HG03575 (cell line): ENCODE data around the gene OR5K2.

Experiments
- ATAC-seq: cut with Tn5 transposase; IDR thresholded peaks from one replicate; pipeline ENCODE4 v1.9.1; 2021; ENCODE audit not compliant: unreplicated experiment, insufficient number of reproducible peaks, low FRiP score; ENCODE audit errors: extremely low read depth

Gene OR5K2

DNA sequence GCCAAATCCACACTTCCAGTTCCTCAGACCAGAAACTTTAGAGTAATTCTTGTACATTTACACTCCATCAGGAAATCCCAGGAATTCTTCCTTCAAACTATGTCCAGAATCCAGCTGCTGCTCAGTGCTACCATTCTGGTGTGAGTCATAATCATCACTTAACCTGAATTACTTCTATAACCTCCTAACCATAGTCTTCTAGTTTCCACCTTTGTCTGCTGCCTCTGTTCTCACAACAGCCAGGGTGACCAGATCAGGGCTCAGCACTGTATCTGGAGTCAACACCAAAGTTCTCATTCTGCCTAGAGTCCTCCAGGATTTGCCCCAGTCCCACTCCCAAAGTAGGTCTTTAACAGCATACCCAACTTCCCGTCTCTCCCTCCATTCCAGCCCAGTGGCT lies 21.9 kb downstream of the OR5K2 start:
- no peak for ATAC-seq

DNA sequence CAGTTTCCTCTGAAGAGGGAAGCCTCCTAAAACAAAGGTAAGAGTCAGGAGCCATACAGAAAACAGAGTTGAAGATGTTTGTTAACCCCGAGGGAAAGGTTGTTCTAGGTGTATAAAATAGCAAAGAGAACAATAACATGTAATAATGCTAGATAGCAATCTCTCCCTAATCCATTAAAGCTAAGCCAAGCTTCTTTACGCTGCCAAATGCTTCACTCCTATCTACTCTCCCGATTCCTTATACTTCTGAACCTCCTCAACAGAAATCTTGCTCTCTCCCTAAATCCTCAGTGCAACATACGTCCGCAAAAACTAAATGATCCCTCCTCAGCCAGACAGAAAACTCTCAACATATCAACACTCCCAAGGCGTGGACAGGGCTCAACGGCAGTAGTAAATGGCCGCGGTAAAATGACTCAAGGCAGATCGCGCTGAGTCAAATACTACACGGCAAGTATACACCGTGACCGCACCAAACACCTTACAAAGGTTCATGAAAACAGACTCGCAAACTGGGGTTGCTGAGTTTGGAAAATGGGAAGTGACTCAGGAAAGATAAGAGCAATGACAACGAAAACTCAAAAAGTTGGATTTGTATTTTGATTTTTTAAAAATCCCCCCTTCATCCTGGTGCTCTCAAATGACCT lies 24.5 kb downstream of the OR5K2 start:
- ATAC-seq = peak; percentile 19

DNA sequence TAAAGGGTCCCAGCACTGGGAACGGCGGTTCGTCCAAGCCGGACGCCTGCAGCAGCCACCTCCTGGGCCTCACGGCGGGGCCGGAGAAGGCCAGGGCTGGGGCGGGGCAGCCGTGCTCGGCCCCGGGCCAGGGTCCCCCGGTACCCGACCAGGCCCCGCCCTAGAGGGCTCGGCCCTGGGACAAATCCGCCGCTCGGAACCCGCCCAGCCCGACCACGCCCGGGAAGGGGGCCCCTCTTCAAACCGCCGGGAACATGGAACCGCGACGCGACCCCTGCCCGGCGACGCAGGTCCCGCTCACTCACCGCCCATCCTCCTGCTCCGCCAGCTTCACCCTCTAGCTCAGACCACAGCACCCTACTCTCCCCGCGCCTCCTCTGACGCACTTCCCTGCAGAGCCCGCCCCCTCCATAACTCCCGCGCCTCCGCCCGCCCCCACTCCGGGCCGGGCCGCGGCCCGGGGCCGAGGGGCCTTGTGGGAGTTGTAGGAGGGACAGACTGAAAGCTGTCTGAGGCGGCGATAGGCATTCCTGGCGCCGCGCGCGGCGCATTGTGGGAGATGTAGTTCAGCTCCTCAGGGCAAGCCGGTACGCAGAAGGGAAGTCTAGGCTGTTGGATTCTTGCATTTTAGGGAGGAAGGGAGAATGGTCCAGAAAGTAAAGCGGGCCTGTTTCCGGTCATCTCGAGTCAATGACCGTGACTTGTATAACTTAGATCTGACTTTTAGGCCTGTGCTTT lies 25.2 kb downstream of the OR5K2 start, which contains the start of gene CLDND1:
CLDND1 (minus strand) TSS at position 359 of the 738 bp plus-strand sequence. CDS start 1,478 bp downstream, outside the sequence.
- peak; percentile 52 for ATAC-seq

DNA sequence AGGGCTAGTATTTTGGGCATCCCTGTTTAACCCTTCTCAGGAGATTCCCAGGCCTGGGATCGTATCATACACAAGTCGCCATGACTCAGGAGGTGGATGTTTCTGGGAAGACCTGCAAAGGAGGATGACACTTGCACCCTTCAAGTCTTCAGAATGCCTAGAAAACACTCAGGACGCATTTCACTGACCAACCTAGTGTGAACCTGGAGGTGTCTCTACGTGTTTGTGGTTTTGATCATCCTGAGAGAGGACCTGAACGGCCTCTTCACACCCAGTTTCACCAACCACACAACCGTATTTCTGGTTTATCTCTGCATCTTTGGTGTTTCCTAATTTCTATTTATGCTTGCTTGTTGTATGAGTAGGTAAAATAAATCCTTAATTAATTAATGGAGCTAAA lies 28.0 kb downstream of the OR5K2 start:
- no peak for ATAC-seq

DNA sequence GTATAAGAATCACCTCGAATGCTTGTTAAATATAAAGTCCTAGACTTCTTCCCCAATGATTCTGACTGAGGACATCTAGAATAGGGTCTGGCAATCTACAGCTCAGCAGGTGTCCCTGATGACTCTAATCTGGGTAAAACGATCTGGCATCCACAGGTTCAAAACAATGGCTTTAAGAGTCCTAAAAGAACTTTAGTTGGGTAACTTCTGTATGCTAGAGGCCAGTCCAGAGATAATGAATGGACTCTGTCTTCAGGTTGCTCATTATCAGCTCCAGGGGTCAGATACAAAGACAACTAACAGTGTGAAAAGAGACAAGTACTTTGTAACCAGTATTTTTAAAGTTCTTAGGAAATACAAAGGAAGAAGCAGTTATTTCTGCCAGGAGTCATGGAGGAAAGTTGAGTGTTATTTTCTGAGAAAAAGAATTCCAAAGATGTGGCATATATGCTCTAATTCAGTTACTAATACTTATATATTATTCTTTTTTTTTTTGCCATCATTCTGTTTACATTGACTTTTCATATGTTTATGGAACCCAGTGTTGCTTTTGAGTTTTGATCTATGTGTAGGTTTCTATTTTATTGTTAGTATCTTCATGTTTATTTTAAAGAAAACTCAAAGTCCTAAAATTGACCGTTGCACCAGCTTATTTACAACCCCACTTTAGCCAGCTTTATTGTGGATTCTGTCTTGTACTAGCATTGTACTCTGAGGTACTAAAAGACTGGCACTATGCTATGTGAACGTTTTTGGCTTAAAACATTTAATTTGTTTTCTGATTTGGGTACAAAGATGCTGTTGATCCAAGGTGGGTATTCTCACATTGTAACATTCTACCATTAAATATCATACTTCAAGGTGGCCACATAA lies 31.2 kb downstream of the OR5K2 start:
- no peak for ATAC-seq

DNA sequence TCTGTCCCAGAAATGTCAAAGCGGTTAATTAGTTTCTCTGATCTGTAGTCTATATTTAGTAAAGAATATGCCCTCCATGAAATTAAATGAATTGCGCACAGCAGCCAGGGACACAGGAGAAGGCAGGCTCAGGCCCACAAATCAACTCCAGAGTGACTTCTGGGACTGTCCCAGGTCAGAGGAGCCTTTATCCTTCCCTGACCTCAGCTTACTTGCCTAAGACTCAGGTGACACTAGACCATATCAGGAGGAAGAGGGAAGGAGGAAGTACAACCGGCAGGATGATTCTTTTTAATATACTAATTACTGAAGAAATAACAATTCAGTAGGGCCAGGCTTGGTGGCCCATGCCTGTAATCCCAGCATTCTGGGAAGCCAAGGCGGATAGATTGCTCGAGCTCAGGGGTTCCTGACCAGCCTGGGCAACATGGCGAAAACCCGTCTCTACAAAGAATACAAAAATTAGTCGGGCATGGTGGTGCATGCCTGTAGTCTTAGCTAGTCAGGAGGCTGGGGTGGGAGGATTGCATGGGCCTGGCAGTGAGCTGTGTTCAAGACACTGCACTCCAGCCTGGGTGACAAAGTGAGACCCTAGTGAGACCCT lies 32.5 kb downstream of the OR5K2 start:
- ATAC-seq = no peak

DNA sequence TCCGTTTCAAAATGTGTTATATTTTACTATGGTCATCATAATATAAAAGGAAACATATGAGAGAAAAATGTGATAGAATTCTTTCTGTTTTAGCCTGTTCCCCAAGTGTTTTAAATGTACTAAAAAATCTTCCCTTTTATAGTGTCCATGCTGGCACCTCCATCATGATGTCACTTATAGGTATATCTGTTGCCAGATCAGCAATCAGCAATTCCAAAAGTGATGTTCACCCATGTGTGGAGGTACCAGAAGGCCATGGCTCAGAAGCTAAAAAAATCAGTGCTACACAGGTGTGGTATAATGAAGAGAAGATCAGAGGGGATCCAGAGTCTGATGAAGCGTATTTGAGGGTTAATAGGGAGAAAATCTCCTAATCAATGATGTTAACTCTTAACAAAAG lies 33.2 kb downstream of the OR5K2 start:
- ATAC-seq = no peak

DNA sequence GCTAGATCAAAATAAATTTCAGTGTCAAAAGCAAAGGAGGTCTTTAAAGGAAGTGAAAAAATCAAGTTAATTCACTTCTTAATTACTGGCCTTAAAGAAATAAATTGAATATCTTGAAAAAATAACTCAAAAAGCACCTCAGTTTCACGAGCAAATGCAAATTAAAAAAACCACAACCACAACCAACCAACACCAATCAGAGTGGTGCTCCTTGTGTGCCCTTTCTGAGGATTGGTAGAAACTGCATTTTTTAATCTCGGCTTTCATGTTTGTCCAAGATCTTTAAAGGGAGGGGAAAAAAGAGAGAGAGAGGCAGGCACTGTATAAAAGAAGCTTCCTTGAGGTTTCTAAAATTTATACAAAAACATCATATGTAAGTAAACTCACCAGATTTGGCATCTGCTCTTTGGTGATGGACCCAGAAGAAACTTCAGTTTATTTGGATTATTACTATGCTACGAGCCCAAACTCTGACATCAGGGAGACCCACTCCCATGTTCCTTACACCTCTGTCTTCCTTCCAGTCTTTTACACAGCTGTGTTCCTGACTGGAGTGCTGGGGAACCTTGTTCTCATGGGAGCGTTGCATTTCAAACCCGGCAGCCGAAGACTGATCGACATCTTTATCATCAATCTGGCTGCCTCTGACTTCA lies 34.3 kb downstream of the OR5K2 start, which contains the start of gene GPR15:
GPR15 (plus strand) TSS at position 357 of the 653 bp plus-strand sequence; CDS start at position 413, 56 bp downstream.
- no peak for ATAC-seq

DNA sequence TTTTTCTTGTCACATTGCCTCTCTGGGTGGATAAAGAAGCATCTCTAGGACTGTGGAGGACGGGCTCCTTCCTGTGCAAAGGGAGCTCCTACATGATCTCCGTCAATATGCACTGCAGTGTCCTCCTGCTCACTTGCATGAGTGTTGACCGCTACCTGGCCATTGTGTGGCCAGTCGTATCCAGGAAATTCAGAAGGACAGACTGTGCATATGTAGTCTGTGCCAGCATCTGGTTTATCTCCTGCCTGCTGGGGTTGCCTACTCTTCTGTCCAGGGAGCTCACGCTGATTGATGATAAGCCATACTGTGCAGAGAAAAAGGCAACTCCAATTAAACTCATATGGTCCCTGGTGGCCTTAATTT lies 34.8 kb downstream of the OR5K2 start:
- no peak for ATAC-seq

DNA sequence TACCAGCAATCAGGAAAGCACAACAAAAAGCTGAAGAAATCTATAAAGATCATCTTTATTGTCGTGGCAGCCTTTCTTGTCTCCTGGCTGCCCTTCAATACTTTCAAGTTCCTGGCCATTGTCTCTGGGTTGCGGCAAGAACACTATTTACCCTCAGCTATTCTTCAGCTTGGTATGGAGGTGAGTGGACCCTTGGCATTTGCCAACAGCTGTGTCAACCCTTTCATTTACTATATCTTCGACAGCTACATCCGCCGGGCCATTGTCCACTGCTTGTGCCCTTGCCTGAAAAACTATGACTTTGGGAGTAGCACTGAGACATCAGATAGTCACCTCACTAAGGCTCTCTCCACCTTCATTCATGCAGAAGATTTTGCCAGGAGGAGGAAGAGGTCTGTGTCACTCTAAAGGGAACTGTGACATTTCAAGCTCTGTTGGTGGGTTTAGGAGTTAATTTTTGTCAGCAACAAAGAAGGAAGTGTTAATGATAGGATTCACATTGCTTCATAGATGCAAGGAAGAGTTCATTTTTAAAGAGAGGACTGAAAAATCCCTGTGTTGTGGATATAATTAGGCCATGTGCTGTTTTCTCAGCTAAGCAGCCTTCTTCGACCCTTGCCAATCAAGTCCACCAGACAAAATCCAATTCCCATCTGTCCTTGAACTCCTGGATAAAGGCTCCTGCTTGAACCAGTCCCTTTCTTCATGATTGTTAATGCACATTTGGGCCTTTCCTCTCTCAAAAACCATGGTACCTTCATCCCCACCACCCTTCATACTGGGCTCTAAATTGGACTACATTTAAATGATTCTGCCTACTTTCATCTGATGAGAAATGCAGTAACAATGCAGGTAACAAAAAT lies 35.5 kb downstream of the OR5K2 start:
- ATAC-seq = no peak

DNA sequence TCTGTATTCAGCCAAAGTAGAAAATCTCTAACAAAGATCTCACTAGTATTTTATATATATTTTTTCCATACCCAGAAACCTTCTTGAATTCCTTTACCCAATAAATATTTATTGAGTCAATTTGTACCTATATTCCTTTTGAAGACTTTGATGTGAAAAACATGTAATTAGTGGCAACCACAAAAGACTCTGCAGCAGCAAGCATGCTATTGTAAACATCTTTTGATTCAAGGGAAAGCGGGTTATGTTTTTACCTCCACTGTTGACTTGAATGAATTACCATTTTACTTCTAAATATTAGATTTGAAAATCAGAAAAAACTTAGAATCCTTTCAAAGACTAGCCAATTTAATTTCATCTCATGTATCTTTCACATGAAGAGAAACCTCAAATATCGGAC lies 36.7 kb downstream of the OR5K2 start:
- no peak for ATAC-seq

DNA sequence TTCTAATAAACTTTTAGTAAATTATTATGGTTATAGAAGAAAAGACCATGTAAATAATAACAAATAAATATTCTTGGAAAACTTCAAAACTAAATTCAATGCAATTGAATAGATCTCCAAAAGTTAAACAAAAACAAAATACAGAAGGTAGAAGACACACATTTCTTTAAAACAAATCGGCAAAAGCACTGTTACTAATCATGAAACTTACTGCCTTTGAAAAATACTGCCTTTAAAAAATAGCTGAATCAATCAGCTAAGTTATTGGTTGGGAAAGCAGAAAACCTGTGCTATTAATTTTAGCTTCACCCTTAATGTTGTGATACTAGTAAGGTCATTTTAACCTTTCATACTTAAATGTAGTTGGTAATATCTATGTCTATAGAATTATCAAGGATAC lies 37.3 kb downstream of the OR5K2 start:
- no peak for ATAC-seq

DNA sequence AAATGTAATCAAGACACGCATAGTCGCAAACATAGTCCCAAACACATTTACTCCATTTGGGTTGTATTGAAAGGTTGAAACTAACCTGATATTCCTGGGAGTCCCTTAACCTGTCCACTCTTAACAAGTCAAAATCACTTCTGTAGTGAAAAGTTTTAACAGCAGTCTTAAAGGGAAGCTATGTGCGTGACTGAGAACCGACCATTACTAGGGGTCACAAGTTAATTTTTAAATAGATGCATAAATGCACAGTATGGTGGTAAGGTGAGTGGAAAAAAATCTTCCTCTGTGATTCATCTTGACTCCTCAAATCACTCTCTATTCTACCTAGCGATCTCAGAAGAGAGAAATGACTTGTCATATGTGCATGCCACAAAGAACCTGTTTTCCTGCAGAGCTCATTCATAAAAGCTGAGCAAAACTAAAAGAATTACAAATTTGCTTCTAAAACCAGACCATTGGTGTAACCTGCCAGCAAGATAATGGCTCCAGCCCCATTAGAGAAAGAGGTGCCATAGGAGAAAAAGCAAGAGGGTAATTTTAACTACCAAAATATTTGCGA lies 39.1 kb downstream of the OR5K2 start:
- ATAC-seq = peak; percentile 66

DNA sequence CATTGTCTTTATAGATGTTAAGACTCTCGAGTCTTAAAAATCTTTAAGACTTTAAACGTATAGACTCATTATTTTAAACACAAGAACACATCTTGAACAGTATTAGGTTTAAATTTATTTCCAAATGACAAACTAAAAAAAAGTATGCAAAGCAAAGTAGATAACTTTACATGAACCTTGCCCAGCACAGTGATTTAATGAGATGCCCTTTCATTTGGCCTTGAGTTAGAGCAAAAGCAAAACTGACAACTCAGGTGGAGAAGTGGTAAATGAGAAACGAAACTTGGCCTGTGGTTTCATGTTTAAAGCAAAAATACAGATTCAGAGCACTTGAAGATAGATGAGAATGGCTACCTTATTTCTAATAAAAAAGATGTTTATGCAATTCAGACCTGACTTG lies 42.9 kb downstream of the OR5K2 start:
- peak; percentile 25 for ATAC-seq

DNA sequence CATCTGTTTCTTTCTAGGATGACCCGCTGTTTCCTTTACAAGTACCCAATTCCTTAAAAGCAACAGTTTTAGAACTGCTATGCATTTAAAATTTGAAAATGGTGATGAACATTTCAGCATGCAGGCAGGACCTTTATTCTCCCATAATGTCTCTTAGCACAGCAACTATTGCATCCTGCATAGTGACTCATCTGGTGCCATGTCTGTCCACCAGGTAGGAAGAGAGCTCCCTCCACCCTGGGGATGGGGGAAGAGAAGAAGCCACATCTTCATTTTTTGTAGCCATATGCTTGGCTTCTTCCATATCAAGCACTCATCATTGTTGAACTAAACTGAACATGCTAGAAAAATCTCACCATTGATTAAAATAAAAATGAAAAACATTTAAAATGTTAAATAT lies 44.2 kb downstream of the OR5K2 start:
- no peak for ATAC-seq

DNA sequence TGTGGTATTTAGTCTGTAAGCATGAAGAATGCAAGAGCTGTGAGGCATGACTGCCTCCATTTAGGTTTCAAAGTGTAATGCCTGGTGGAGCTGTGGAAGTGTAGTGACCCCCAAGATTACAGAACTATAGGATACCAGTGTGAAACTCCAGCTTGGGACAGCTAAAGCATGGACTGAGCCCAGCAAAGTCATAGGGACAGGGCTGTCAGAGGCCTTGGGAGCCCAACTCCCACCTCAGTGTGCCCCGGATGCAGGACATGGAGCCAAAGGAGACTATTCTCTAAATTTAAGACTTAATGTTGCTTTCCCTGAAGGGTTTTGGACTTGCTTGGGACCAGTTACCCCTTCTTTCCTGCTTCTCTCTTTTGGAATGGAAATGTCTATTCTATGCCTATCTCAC lies 45.1 kb downstream of the OR5K2 start:
- no peak for ATAC-seq

DNA sequence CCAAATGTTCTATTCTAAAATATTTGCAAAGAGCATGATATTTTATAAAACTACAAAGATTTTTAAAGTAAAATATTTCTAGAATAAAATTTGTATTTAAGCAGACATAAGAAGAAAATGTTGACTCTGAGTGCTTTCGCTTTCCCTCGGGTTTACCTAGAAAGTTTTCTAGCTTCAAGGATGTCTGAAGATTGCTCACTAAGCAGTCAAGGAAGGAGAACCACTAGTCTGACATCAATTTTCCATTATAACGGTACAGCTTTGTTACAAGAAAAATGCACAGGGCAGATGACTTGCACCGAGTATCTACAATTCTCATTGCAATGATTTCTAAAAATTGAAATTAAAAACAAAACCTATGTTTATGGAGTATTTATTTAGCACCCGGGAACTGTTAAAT lies 48.5 kb downstream of the OR5K2 start:
- no peak for ATAC-seq
